ENCODE measurements around the gene VEGFC.

The VEGFC gene

GRCh38 chr4:176780995-176781738 is 11.6 kb downstream of the VEGFC start:
- TF ChIP-seq POLR2A (IDR thresholded peaks at IDR 0.05; ENCODE audit: low read depth, low read length), result no peak
- TF ChIP-seq POLR2AphosphoS5 (IDR thresholded peaks at IDR 0.05; ENCODE audit: low read depth, low read length), result no peak
- no peak for TF ChIP-seq TAF1 (IDR thresholded peaks at IDR 0.05; ENCODE audit: borderline replicate concordance, low read depth, low read length)
- DNase-seq (ENCODE audit: insufficient read length) (no peak), FAIRE-seq (no peak)

GRCh38 chr4:176779421-176779820 is 13.3 kb downstream of the VEGFC start:
- no peak for DNase-seq (ENCODE audit: insufficient read length)
- no peak for FAIRE-seq
- no peak for TF ChIP-seq POLR2A (IDR thresholded peaks at IDR 0.05; ENCODE audit: low read depth, low read length)
- TF ChIP-seq POLR2AphosphoS5 (IDR thresholded peaks at IDR 0.05; ENCODE audit: low read depth, low read length), result no peak
- no peak for TF ChIP-seq TAF1 (IDR thresholded peaks at IDR 0.05; ENCODE audit: borderline replicate concordance, low read depth, low read length)

GRCh38 chr4:176778491-176778890 is 14.2 kb downstream of the VEGFC start:
- TF ChIP-seq TAF1 (IDR thresholded peaks at IDR 0.05; ENCODE audit: borderline replicate concordance, low read depth, low read length) (no peak), POLR2AphosphoS5 (IDR thresholded peaks at IDR 0.05; ENCODE audit: low read depth, low read length) (no peak), POLR2A (IDR thresholded peaks at IDR 0.05; ENCODE audit: low read depth, low read length) (no peak)
- no peak for FAIRE-seq
- DNase-seq (ENCODE audit: insufficient read length), result no peak

- FAIRE-seq (no peak), DNase-seq (ENCODE audit: insufficient read length) (no peak)
- TF ChIP-seq POLR2AphosphoS5 (IDR thresholded peaks at IDR 0.05; ENCODE audit: low read depth, low read length) (no peak), TAF1 (IDR thresholded peaks at IDR 0.05; ENCODE audit: borderline replicate concordance, low read depth, low read length) (no peak), POLR2A (IDR thresholded peaks at IDR 0.05; ENCODE audit: low read depth, low read length) (no peak)
Observed at GRCh38 chr4:176778063-176778462, 14.7 kb downstream of the VEGFC start.

GRCh38 chr4:176775338-176775737 is 17.4 kb downstream of the VEGFC start:
- no peak for DNase-seq (ENCODE audit: insufficient read length)
- no peak for FAIRE-seq
- TF ChIP-seq POLR2A (IDR thresholded peaks at IDR 0.05; ENCODE audit: low read depth, low read length), result no peak
- TF ChIP-seq TAF1 (IDR thresholded peaks at IDR 0.05; ENCODE audit: borderline replicate concordance, low read depth, low read length), result no peak
- TF ChIP-seq POLR2AphosphoS5 (IDR thresholded peaks at IDR 0.05; ENCODE audit: low read depth, low read length), result no peak

GRCh38 chr4:176774852-176775251 is 17.9 kb downstream of the VEGFC start:
- FAIRE-seq (no peak), DNase-seq (ENCODE audit: insufficient read length) (no peak)
- TF ChIP-seq POLR2A (IDR thresholded peaks at IDR 0.05; ENCODE audit: low read depth, low read length), result no peak
- TF ChIP-seq POLR2AphosphoS5 (IDR thresholded peaks at IDR 0.05; ENCODE audit: low read depth, low read length), result no peak
- no peak for TF ChIP-seq TAF1 (IDR thresholded peaks at IDR 0.05; ENCODE audit: borderline replicate concordance, low read depth, low read length)

GRCh38 chr4:176769514-176769913 is 23.2 kb downstream of the VEGFC start:
- FAIRE-seq (no peak), DNase-seq (ENCODE audit: insufficient read length) (no peak)
- no peak for TF ChIP-seq POLR2A (IDR thresholded peaks at IDR 0.05; ENCODE audit: low read depth, low read length)
- TF ChIP-seq TAF1 (IDR thresholded peaks at IDR 0.05; ENCODE audit: borderline replicate concordance, low read depth, low read length), result no peak
- TF ChIP-seq POLR2AphosphoS5 (IDR thresholded peaks at IDR 0.05; ENCODE audit: low read depth, low read length), result no peak

- no peak for FAIRE-seq
- TF ChIP-seq TAF1 (IDR thresholded peaks at IDR 0.05; ENCODE audit: borderline replicate concordance, low read depth, low read length), result no peak
- TF ChIP-seq POLR2A (IDR thresholded peaks at IDR 0.05; ENCODE audit: low read depth, low read length), result no peak
- TF ChIP-seq POLR2AphosphoS5 (IDR thresholded peaks at IDR 0.05; ENCODE audit: low read depth, low read length), result no peak
- no peak for DNase-seq (ENCODE audit: insufficient read length)
Observed at GRCh38 chr4:176767183-176767582, 25.5 kb downstream of the VEGFC start.

- no peak for DNase-seq (ENCODE audit: insufficient read length)
- TF ChIP-seq POLR2A (IDR thresholded peaks at IDR 0.05; ENCODE audit: low read depth, low read length), result no peak
- FAIRE-seq, result no peak
Observed at GRCh38 chr4:176762661-176763308, 29.9 kb downstream of the VEGFC start.

- TF ChIP-seq POLR2A (IDR thresholded peaks at IDR 0.05; ENCODE audit: low read depth, low read length) (no peak), POLR2AphosphoS5 (IDR thresholded peaks at IDR 0.05; ENCODE audit: low read depth, low read length) (no peak), TAF1 (IDR thresholded peaks at IDR 0.05; ENCODE audit: borderline replicate concordance, low read depth, low read length) (no peak)
- DNase-seq (ENCODE audit: insufficient read length) (no peak), FAIRE-seq (no peak)
Observed at GRCh38 chr4:176761872-176762271, 30.9 kb downstream of the VEGFC start.

- FAIRE-seq (no peak), DNase-seq (ENCODE audit: insufficient read length) (no peak)
- TF ChIP-seq TAF1 (IDR thresholded peaks at IDR 0.05; ENCODE audit: borderline replicate concordance, low read depth, low read length) (no peak), POLR2AphosphoS5 (IDR thresholded peaks at IDR 0.05; ENCODE audit: low read depth, low read length) (no peak), POLR2A (IDR thresholded peaks at IDR 0.05; ENCODE audit: low read depth, low read length) (no peak)
Observed at GRCh38 chr4:176760471-176760870, 32.3 kb downstream of the VEGFC start.

- TF ChIP-seq POLR2AphosphoS5 (IDR thresholded peaks at IDR 0.05; ENCODE audit: low read depth, low read length) (no peak), POLR2A (IDR thresholded peaks at IDR 0.05; ENCODE audit: low read depth, low read length) (no peak), TAF1 (IDR thresholded peaks at IDR 0.05; ENCODE audit: borderline replicate concordance, low read depth, low read length) (no peak)
- no peak for FAIRE-seq
- DNase-seq (ENCODE audit: insufficient read length), result no peak
Observed at GRCh38 chr4:176758731-176759130, 34.0 kb downstream of the VEGFC start.
